OCI-LY1 (cell line): ENCODE data around the gene ANKRD13A.

Experiments used
- H2AFZ ChIP-seq: fragments of 200-600 bp; sonication (generic), shearing (Covaris generic); 2 replicates; pipeline ENCODE4 v1.6.0; 2014; ENCODE audit warnings: antibody characterized with exemption, mild to moderate bottlenecking, low read length
- H3F3A ChIP-seq: fragments of 200-600 bp; sonication (generic), shearing (Covaris generic); 2 replicates; pipeline ENCODE4 v1.6.0; 2014; ENCODE audit warnings: mild to moderate bottlenecking, antibody characterized with exemption, low read length, moderate library complexity; ENCODE audit not compliant: insufficient read depth
- H3K27ac ChIP-seq: fragments of 200-600 bp; sonication (generic); 2 replicates; pipeline ENCODE4 v1.5.1; 2014; ENCODE audit warnings: low read length, mixed run types, mild to moderate bottlenecking, low read depth; ENCODE audit not compliant: poor library complexity, severe bottlenecking
- H3K27me3 ChIP-seq: fragments of 200-600 bp; sonication (generic); 2 replicates; pipeline ENCODE4 v1.6.0; 2014; ENCODE audit warnings: antibody characterized with exemption, mild to moderate bottlenecking, low read length, moderate library complexity; ENCODE audit not compliant: insufficient read depth
- H3K36me3 ChIP-seq: fragments of 200-600 bp; sonication (generic); 2 replicates; pipeline ENCODE4 v1.6.1; 2014; ENCODE audit warnings: mild to moderate bottlenecking, antibody characterized with exemption, low read length, moderate library complexity, mixed read lengths; ENCODE audit not compliant: insufficient read depth
- H3K4me1 ChIP-seq: fragments of 200-600 bp; sonication (generic); 2 replicates; pipeline ENCODE4 v1.5.1; 2014; ENCODE audit warnings: mild to moderate bottlenecking, low read length, moderate library complexity; ENCODE audit not compliant: insufficient read depth, severe bottlenecking
- H3K4me2 ChIP-seq: fragments of 200-600 bp; sonication (generic), shearing (Covaris generic); 2 replicates; pipeline ENCODE4 v1.6.1; 2014; ENCODE audit warnings: low read length
- H3K4me3 ChIP-seq: fragments of 200-600 bp; sonication (generic); 2 replicates; pipeline ENCODE4 v1.5.1; 2014; ENCODE audit warnings: low read length, low read depth, mild to moderate bottlenecking, mixed read lengths; ENCODE audit not compliant: poor library complexity, severe bottlenecking
- H3K79me2 ChIP-seq: fragments of 200-600 bp; shearing (Covaris generic); 2 replicates; pipeline ENCODE4 v1.6.1; 2016; ENCODE audit warnings: mixed run types, low read length, mixed read lengths; ENCODE audit not compliant: insufficient read depth
- H3K9ac ChIP-seq: fragments of 200-600 bp; sonication (generic), shearing (Covaris generic); 2 replicates; pipeline ENCODE4 v1.6.1; 2014; ENCODE audit warnings: mild to moderate bottlenecking, low read length, mixed read lengths
- H3K9me2 ChIP-seq: fragments of 200-600 bp; sonication (generic), shearing (Covaris generic); 2 replicates; pipeline ENCODE4 v1.6.1; 2014; ENCODE audit warnings: low read depth, mild to moderate bottlenecking, low read length, mixed read lengths
- H3K9me3 ChIP-seq: fragments of 200-600 bp; shearing (Covaris generic); 2 replicates; pipeline ENCODE4 v1.6.1; 2014; ENCODE audit warnings: low read length, mixed read lengths
- H4K20me1 ChIP-seq: fragments of 200-600 bp; sonication (generic), shearing (Covaris generic); 2 replicates; pipeline ENCODE4 v1.6.0; 2016; ENCODE audit warnings: mild to moderate bottlenecking, low read length; ENCODE audit not compliant: insufficient read depth
- EZH2 ChIP-seq: fragments of 200-600 bp; sonication (generic), shearing (Covaris generic); IDR thresholded peaks from 2 replicates; pipeline ENCODE4 v1.8.0; 2017; ENCODE audit warnings: borderline replicate concordance, mixed run types, mild to moderate bottlenecking, antibody characterized with exemption, low read length, moderate library complexity, mixed read lengths
- TF ChIP-seq, protein P1 (sequence below): fragments of 200-600 bp; sonication (generic), shearing (Covaris generic); IDR thresholded peaks from 2 replicates; pipeline ENCODE4 v1.5.1; 2017; ENCODE audit warnings: mild to moderate bottlenecking, antibody characterized with exemption, low read length, moderate library complexity, mixed read lengths

The ANKRD13A gene

DNA sequence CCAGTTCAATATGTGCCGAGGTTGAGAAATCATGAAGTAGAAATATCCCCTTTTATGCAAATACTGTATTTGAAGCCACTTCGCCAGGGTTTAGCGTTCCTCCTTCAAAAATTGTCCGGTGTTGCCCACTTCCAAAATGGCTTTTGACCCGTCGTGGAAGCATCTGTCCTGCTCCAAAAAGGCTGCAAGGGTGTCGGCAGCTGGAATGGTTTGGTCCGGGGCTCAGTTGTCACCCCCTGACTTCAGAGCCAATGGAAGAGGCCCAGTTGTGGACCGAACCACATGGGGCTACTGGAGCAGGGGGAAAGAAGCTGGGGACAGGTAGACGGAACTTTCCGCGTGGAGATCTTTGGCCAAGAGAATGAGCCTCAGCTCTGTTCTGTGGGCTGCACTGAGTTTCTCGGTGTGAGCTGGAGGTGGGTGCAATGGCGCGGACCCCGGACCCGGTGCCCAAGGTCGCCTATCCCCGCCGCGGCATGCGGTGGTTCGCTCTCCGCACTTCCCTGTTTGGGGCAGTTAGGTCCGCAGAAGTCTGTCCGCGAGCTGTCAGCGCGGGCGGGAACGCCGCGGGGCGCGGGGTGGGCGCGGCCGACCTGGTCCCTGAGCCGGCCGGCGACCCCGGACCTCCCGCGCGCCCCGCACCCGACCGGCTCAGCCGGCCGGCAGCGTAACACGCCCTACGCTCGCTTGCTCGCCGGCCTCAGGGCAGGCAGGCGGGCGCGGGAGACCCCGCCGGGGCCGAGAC is at the start of gene ANKRD13A:
Gene ANKRD13A, plus strand, starts transcription at position 527 of the 745 bp plus-strand sequence. CDS start 259 bp downstream, outside the sequence.
- no peaks in the 10 kb centered on the region for H3F3A ChIP-seq
- H3K4me1 ChIP-seq: peaks cover 63% of the 10 kb centered on the region
- H3K4me2 ChIP-seq: peak within 1 kb of the TSS; percentile 93
- H3K27ac ChIP-seq: peak within 1 kb of the TSS; percentile 83
- H4K20me1 ChIP-seq: no peaks in the 10 kb centered on the region
- H3K79me2 ChIP-seq: peaks cover 39% of the 10 kb centered on the region
- peak within 1 kb of the TSS; percentile 91 for H3K9ac ChIP-seq
- peaks cover 9% of the 10 kb centered on the region; the same call in 1 of the 2 replicates for H3K36me3 ChIP-seq
- TF ChIP-seq, protein P1, sequence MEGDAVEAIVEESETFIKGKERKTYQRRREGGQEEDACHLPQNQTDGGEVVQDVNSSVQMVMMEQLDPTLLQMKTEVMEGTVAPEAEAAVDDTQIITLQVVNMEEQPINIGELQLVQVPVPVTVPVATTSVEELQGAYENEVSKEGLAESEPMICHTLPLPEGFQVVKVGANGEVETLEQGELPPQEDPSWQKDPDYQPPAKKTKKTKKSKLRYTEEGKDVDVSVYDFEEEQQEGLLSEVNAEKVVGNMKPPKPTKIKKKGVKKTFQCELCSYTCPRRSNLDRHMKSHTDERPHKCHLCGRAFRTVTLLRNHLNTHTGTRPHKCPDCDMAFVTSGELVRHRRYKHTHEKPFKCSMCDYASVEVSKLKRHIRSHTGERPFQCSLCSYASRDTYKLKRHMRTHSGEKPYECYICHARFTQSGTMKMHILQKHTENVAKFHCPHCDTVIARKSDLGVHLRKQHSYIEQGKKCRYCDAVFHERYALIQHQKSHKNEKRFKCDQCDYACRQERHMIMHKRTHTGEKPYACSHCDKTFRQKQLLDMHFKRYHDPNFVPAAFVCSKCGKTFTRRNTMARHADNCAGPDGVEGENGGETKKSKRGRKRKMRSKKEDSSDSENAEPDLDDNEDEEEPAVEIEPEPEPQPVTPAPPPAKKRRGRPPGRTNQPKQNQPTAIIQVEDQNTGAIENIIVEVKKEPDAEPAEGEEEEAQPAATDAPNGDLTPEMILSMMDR: no peak
- no peak for TF ChIP-seq EZH2
- H3K4me3 ChIP-seq: peak within 1 kb of the TSS; percentile 88
- no peaks in the 10 kb centered on the region for H3K9me3 ChIP-seq
- H3K9me2 ChIP-seq: no peaks in the 10 kb centered on the region
- no peaks in the 10 kb centered on the region for H3K27me3 ChIP-seq
- H2AFZ ChIP-seq: no peak within 1 kb of the TSS

DNA sequence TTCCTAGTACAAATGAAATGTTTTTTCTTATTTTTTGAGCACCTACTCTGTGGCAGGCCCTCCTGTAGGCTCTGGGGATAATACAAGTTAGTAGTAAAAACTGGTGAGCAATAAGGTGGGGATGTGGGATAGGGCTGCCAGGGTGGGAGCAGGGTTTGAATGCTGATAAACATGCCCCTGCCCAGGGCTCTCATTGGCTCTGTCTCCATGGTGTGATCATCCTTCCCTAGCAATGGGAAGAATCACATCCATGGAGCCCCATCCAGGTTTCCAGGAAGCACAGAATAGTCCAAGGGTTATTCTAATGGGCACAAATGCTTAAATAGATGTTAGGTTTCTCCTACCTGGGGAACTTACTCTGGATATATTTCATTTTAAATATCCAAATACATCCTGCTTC is 48.6 kb upstream of the ANKRD13A start:
- Histone ChIP-seq H3K9me3 (no peaks in the 10 kb centered on the region), H3K27ac (no peak overlapping the region), H4K20me1 (no peaks in the 10 kb centered on the region), H3K79me2 (no peaks in the 10 kb centered on the region), H3F3A (no peaks in the 10 kb centered on the region), H3K4me2 (no peak overlapping the region), H3K36me3 (peaks cover 60% of the 10 kb centered on the region), H3K9me2 (no peaks in the 10 kb centered on the region), H3K9ac (no peak overlapping the region), H3K4me3 (no peak overlapping the region), H3K27me3 (no peaks in the 10 kb centered on the region), H3K4me1 (peaks cover 9% of the 10 kb centered on the region), H2AFZ (no peak overlapping the region)
- TF ChIP-seq EZH2: no peak
- TF ChIP-seq, protein P1: no peak

DNA sequence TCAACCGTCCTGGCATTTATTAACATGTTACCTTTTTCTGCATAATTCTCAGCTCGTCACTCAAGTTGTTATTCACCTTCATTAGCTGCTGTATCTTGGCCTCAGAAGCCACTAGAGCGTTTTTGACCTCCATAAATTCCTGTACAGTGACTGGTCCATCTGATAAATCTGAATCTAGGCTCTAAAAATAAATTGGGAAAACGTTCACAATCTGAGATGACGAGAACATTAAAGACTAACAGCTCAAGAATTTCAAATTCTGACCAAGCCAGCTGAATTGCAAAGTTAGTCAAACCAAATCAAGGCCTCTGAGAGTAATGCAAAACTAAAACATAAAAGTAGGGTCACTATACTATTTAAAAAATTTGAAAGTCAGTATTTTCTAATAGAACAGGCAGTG is 48.1 kb upstream of the ANKRD13A start:
- H3K27me3 ChIP-seq: no peaks in the 10 kb centered on the region
- H3K9ac ChIP-seq: no peak overlapping the region
- no peak overlapping the region for H3K27ac ChIP-seq
- peaks cover 9% of the 10 kb centered on the region for H3K4me1 ChIP-seq
- no peak overlapping the region for H2AFZ ChIP-seq
- no peaks in the 10 kb centered on the region for H3K79me2 ChIP-seq
- H3K36me3 ChIP-seq: peaks cover 61% of the 10 kb centered on the region
- H3K4me2 ChIP-seq: no peak overlapping the region
- TF ChIP-seq, protein P1: no peak
- no peak for TF ChIP-seq EZH2
- no peaks in the 10 kb centered on the region for H3K9me3 ChIP-seq
- H3F3A ChIP-seq: no peaks in the 10 kb centered on the region
- H3K9me2 ChIP-seq: no peaks in the 10 kb centered on the region
- no peak overlapping the region for H3K4me3 ChIP-seq
- no peaks in the 10 kb centered on the region for H4K20me1 ChIP-seq
